GM10248 (cell line): ENCODE data around the gene C10orf120.

Source experiments
- CTCF ChIA-PET: fragments of 300-600 bp; sonication (Branson Sonifier 250); formaldehyde crosslinking; extraction: SDS; loops from one replicate; lab custom pipeline; 2021; ENCODE audit warnings: antibody characterized with exemption; lab: Yijun Ruan, JAX
- POLR2A ChIA-PET: fragments of 350-650 bp; sonication (Branson Sonifier 250); formaldehyde crosslinking; extraction: SDS; loops from one replicate; lab custom pipeline; 2020; ENCODE audit warnings: antibody characterized with exemption; lab: Yijun Ruan, JAX
- DNase-seq: peaks from one replicate; pipeline ENCODE4 v3.0.0; 2012; ENCODE audit errors: extremely low spot score
- CTCF ChIP-seq: IDR thresholded peaks from 2 replicates; pipeline ENCODE4 v1.5.1; 2012; ENCODE audit warnings: mild to moderate bottlenecking, low read depth; ENCODE audit errors: extremely low read depth, missing control alignments, control extremely low read depth

Gene C10orf120

GRCh38 chr10:122721111-122721510 lies 21.5 kb upstream of the C10orf120 start:
- POLR2A ChIA-PET = no interaction called here
- TF ChIP-seq CTCF = no peak
- no peak for DNase-seq
- CTCF ChIA-PET = no interaction called here

- ChIA-PET POLR2A (no interaction called here), CTCF (no interaction called here)
- no peak for TF ChIP-seq CTCF
- no peak for DNase-seq
These were observed 16.4 kb upstream of the C10orf120 start for GRCh38 chr10:122716025-122716424.

- no peak for TF ChIP-seq CTCF
- no peak for DNase-seq
- CTCF ChIA-PET = interaction anchor here (2.9 kb wide), 1 partner anchor 20 kb away, joined by 8 read pairs; no protein-coding TSS in a partner anchor
- POLR2A ChIA-PET = no interaction called here
These were observed 15.9 kb upstream of the C10orf120 start for GRCh38 chr10:122715576-122715975.

GRCh38 chr10:122713091-122713885 lies 13.6 kb upstream of the C10orf120 start:
- no peak for TF ChIP-seq CTCF
- no peak for DNase-seq
- POLR2A ChIA-PET = no interaction called here
- CTCF ChIA-PET = interaction anchor here (0.9 to 2.9 kb wide), 2 partner anchors 9 to 18 kb away, joined by 3 to 8 read pairs; no protein-coding TSS in a partner anchor

GRCh38 chr10:122710576-122710975 lies 10.9 kb upstream of the C10orf120 start:
- no peak for TF ChIP-seq CTCF
- ChIA-PET CTCF (no interaction called here), POLR2A (no interaction called here)
- DNase-seq = no peak

- DNase-seq = no peak
- CTCF ChIA-PET = no interaction called here
- POLR2A ChIA-PET = no interaction called here
- TF ChIP-seq CTCF = no peak
These were observed 10.3 kb upstream of the C10orf120 start for GRCh38 chr10:122709971-122710370.
